CD8-positive, alpha-beta memory T cell (primary cell): ENCODE results near the gene WASF2. TPM values are rescaled to one million over a fixed set of nuclear protein-coding genes. Genes with fewer than 3 reads are reported as not detected.
"Not testable (repeated sequence)": the region's sequence is repeated elsewhere in the genome, so short reads cannot be mapped to it uniquely, and the experiment has no call there.

Experiments
- CTCF ChIA-PET: fragments of 350-600 bp; sonication (Branson Sonifier 250); formaldehyde crosslinking; loops from one replicate; lab custom pipeline; 2021; ENCODE audit warnings: antibody characterized with exemption; lab: Charles Lee
- POLR2A ChIA-PET: fragments of 350-600 bp; sonication (Branson Sonifier 250); formaldehyde crosslinking; loops from one replicate; lab custom pipeline; 2021; ENCODE audit warnings: antibody characterized with exemption; lab: Charles Lee
- DNase-seq, 5 donors: peaks; one replicate each; pipeline versions ENCODE4 v3.0.0 to v3.0.0-alpha.2; 2020 to 2022; ENCODE audit warnings: mixed read lengths in 1 of 5
- H3K27ac ChIP-seq: one replicate; pipeline ENCODE4 v1.7.0; 2013; ENCODE audit warnings: low read depth, mild to moderate bottlenecking, low read length, moderate library complexity
- H3K27me3 ChIP-seq: 2 replicates; pipeline ENCODE4 v1.7.0; 2013; ENCODE audit warnings: low read length, mild to moderate bottlenecking; ENCODE audit not compliant: insufficient read depth, poor library complexity, severe bottlenecking
- H3K36me3 ChIP-seq: 2 replicates; pipeline ENCODE4 v1.7.0; 2013; ENCODE audit warnings: mild to moderate bottlenecking, low read length, moderate library complexity; ENCODE audit not compliant: insufficient read depth
- H3K4me1 ChIP-seq: 2 replicates; pipeline ENCODE4 v1.7.0; 2013; ENCODE audit warnings: mild to moderate bottlenecking, low read length, moderate library complexity; ENCODE audit not compliant: insufficient read depth
- H3K4me3 ChIP-seq: 2 replicates; pipeline ENCODE4 v1.7.0; 2013; ENCODE audit warnings: mild to moderate bottlenecking, low read length
- H3K9me3 ChIP-seq: 2 replicates; pipeline ENCODE4 v1.7.0; 2013; ENCODE audit warnings: mild to moderate bottlenecking, low read length
- H3K27ac Mint-ChIP-seq, 8 donors: one replicate each; pipeline ENCODE4 v1.8.0; 2020 to 2021; ENCODE audit warnings: mixed read lengths in 8 of 8, mild to moderate bottlenecking in 6 of 8, inconsistent platforms in 3 of 8, moderate library complexity in 3 of 8
- H3K27me3 Mint-ChIP-seq, 2 donors: one replicate each; pipeline ENCODE4 v1.8.0; 2020 to 2021; ENCODE audit warnings: mixed read lengths in 2 of 2, mild to moderate bottlenecking in 1 of 2, moderate library complexity in 1 of 2
- H3K36me3 Mint-ChIP-seq, 3 donors: one replicate each; pipeline ENCODE4 v1.8.0; 2020 to 2021; ENCODE audit warnings: mixed read lengths in 3 of 3, inconsistent platforms in 1 of 3, mild to moderate bottlenecking in 1 of 3
- H3K4me1 Mint-ChIP-seq, 3 donors: one replicate each; pipeline ENCODE4 v1.8.0; 2020 to 2021; ENCODE audit warnings: mixed read lengths in 3 of 3, inconsistent platforms in 1 of 3, mild to moderate bottlenecking in 1 of 3
- H3K4me3 Mint-ChIP-seq, 7 donors: one replicate each; pipeline ENCODE4 v1.8.0; 2020 to 2021; ENCODE audit warnings: mixed read lengths in 7 of 7, mild to moderate bottlenecking in 6 of 7, moderate library complexity in 4 of 7, inconsistent platforms in 2 of 7
- H3K9me3 Mint-ChIP-seq, 5 donors: one replicate each; pipeline ENCODE4 v1.8.0; 2020 to 2022; ENCODE audit warnings: mixed read lengths in 5 of 5, mild to moderate bottlenecking in 3 of 5, moderate library complexity in 2 of 5, inconsistent platforms in 1 of 5
- polyA plus RNA-seq: library from polyadenylated mRNA; unstranded; fragments of 300-500 nt; fragmentation: Illumina TruSeq; gene quantifications from one replicate; pipeline ENCODE4 v1.2.3, GENCODE V29; 2021
- total RNA-seq, 2 experiments: library from RNA; stranded (reverse); gene quantifications; one replicate each; pipeline ENCODE4 v1.2.3, GENCODE V29; 2021

Gene WASF2
- total and polyA plus RNA-seq, 3 experiments from 2014 or later: 64.1 to 128 (median 120) TPM

DNA sequence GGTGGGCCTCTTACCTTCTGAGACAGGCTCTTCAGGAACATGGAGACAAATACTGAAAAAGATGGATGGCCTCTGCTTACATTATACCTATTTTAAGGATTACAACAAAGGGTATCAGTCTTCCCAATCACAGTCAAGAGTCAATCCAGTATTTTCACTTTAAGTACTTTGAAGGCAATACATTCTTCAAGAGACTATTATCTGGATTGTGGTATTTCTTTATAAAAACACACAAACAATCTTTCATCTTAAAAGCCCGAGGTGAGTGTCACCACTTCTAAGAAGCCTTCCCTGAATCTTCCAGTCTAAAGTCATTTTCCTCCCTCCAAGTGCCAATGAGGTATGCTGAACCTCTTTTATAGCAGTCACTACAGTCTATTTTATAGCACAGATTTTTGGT is 45.3 kb downstream of the WASF2 start:
- H3K27ac ChIP-seq: no peak overlapping the region
- POLR2A ChIA-PET: no interaction called here
- peaks cover 38 to 62% (median 52%) of the 10 kb centered on the region in 3 donors for H3K4me1 Mint-ChIP-seq

DNA sequence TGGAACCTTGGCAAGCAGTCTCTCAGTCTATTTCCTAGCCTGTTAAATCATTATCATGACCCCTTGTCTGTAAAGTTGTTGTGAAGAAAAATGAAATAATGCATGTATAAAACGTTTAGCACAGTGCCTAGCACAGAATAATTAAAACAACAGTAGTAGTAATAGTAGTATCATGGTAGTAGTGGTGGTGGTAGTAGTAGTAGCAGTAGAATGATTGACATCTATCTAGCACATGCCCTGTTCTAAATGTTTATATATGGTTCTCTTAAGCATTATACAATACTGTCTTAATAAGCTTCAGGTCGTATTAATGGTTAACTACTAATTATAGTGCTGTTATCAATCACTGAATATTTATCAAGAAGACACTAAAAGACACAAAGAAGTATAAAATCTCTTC is 50.8 kb downstream of the WASF2 start:
- H3K4me1 Mint-ChIP-seq: peaks cover 51 to 66% (median 59%) of the 10 kb centered on the region in 3 donors
- DNase-seq: no peak
- Histone ChIP-seq H3K4me3 (no peak overlapping the region), H3K9me3 (no peaks in the 10 kb centered on the region), H3K4me1 (peaks cover 51% of the 10 kb centered on the region), H3K27me3 (no peaks in the 10 kb centered on the region), H3K36me3 (no peaks in the 10 kb centered on the region), H3K27ac (no peak overlapping the region)
- H3K4me3 Mint-ChIP-seq: peak overlapping the region in 1 of 7 donors; percentile 12
- peaks cover 0 to 23% (median 2%) of the 10 kb centered on the region in 3 donors for H3K36me3 Mint-ChIP-seq
- H3K27ac Mint-ChIP-seq: peak overlapping the region; percentile 23 to 81 (median 61)
- ChIA-PET CTCF (interaction anchor here (0.9 to 1.5 kb wide), 2 partner anchors 15 to 129 kb away, joined by 3 read pairs; no protein-coding TSS in a partner anchor), POLR2A (interaction anchor here (0.5 kb wide), 1 partner anchor 266 kb away, joined by 3 read pairs; no protein-coding TSS in a partner anchor)
- H3K9me3 Mint-ChIP-seq: no peaks in the 10 kb centered on the region
- H3K27me3 Mint-ChIP-seq: no peaks in the 10 kb centered on the region

More for the DNA sequence above, 45.3 kb downstream of the WASF2 start:
- Histone ChIP-seq H3K9me3 (no peaks in the 10 kb centered on the region), H3K27me3 (no peaks in the 10 kb centered on the region), H3K36me3 (no peaks in the 10 kb centered on the region), H3K4me1 (peaks cover 27% of the 10 kb centered on the region), H3K4me3 (no peak overlapping the region)
- Mint-ChIP-seq H3K36me3 (peaks cover 0 to 40% (median 8%) of the 10 kb centered on the region in 3 donors), H3K27me3 (no peaks in the 10 kb centered on the region), H3K27ac (peak overlapping the region in 5 of 8 donors; percentile 4 to 77 (median 8)), H3K4me3 (peak overlapping the region in 2 of 7 donors; percentile 12 to 37), H3K9me3 (no peaks in the 10 kb centered on the region)
- CTCF ChIA-PET: interaction anchor here (1.3 kb wide), 1 partner anchor 13 kb away, joined by 3 read pairs; no protein-coding TSS in a partner anchor
- no peak for DNase-seq

DNA sequence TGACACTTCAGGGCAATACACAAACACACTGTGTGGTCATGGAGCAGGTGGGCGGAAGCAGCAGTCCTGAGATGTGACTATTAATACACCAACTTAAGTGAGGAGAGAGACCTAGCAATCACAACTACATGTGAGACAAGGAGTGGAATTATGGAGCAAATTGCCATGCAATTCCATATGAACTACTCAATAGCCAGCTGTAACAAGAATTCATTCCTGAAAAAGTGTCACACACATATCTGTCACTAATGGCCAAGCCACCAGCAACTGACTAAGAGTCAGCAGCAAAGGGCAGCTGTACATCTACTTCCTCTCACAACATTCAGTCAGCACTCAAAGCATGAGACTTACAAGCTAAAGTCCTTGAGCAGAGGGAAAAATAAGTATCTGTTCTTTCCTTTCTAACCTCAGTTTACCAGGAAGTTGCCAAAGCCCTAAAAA is 51.3 kb downstream of the WASF2 start:
- peaks cover 54 to 68% (median 61%) of the 10 kb centered on the region in 3 donors for H3K4me1 Mint-ChIP-seq
- POLR2A ChIA-PET: no interaction called here
- CTCF ChIA-PET: interaction anchor here (1.5 kb wide), 1 partner anchor 130 kb away, joined by 3 read pairs; no protein-coding TSS in a partner anchor

DNA sequence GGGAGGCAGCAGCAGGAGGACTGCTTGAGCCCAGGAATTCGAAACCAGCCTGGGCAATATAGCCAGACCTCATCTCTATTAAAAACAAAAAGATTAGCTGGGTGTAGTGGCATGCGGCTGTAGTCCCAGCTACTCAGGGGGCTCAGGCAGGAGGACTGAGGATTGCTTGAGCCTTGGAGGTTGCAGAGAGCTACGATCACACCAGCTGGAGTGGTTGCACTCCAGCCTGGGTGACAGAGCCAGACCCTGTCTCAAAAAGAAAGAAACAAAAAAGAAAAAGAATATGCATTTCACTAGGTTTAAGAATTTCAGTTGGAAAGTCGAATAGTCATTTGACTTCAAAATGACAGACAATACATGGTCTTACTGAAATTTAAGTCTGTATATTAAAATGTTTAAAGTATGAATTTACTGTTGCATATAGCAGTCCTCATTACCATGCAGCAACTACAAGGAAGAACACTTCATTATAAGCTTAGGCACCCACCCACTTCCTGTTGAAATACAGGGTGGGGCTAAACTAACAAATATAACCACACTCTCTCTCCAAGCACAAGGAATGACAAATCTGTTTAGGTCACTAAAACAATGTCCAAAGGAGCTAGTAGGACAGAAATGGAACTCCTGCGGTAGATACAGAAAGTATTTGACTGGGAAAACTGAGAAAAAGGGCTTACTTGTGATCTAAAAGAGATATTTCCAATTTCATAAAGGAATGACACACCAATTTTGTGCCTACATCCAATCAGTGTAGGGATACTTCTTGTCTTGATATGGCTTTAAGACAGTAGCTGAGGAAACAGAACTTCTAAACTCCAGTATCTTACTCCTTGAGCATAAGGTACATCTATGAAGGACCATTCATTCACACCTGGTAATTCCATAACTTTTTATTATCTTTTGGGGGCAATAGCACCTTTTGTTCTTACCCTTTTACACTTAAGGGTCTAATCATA is 53.5 kb downstream of the WASF2 start:
- no peaks in the 10 kb centered on the region for H3K27me3 Mint-ChIP-seq
- Histone ChIP-seq H3K4me3 (peak overlapping the region; percentile 16), H3K36me3 (no peaks in the 10 kb centered on the region), H3K27ac (no peak overlapping the region), H3K9me3 (no peaks in the 10 kb centered on the region), H3K27me3 (no peaks in the 10 kb centered on the region), H3K4me1 (peaks cover 67% of the 10 kb centered on the region)
- peak overlapping the region; percentile 46 to 92 (median 84) for H3K27ac Mint-ChIP-seq
- CTCF ChIA-PET: interaction anchor here (0.7 to 1.3 kb wide), 7 partner anchors 11 to 227 kb away, joined by 3 to 6 read pairs (median 3); partner anchors contain the start of gene WASF2
- peak overlapping the region; percentile 29 to 85 (median 69) for H3K4me3 Mint-ChIP-seq
- peaks cover 66 to 85% (median 78%) of the 10 kb centered on the region in 3 donors for H3K4me1 Mint-ChIP-seq
- POLR2A ChIA-PET: interaction anchor here (1.0 kb wide), 2 partner anchors 9 to 83 kb away, joined by 3 read pairs; no protein-coding TSS in a partner anchor
- no peaks in the 10 kb centered on the region for H3K9me3 Mint-ChIP-seq
- peak in 2 of 5 donors; percentile 27 to 52 for DNase-seq
- H3K36me3 Mint-ChIP-seq: peaks cover 0 to 20% (median 2%) of the 10 kb centered on the region in 3 donors

More for the DNA sequence above, 51.3 kb downstream of the WASF2 start:
- H3K27ac Mint-ChIP-seq: peak overlapping the region; percentile 28 to 81 (median 52)
- Histone ChIP-seq H3K27ac (no peak overlapping the region), H3K4me1 (peaks cover 54% of the 10 kb centered on the region), H3K36me3 (no peaks in the 10 kb centered on the region), H3K9me3 (no peaks in the 10 kb centered on the region), H3K27me3 (no peaks in the 10 kb centered on the region), H3K4me3 (no peak overlapping the region)
- no peaks in the 10 kb centered on the region for H3K9me3 Mint-ChIP-seq
- H3K27me3 Mint-ChIP-seq: no peaks in the 10 kb centered on the region
- no peak for DNase-seq
- peak overlapping the region in 3 of 7 donors; percentile 0 to 12 (median 4) for H3K4me3 Mint-ChIP-seq
- peaks cover 0 to 20% (median 2%) of the 10 kb centered on the region in 3 donors for H3K36me3 Mint-ChIP-seq

DNA sequence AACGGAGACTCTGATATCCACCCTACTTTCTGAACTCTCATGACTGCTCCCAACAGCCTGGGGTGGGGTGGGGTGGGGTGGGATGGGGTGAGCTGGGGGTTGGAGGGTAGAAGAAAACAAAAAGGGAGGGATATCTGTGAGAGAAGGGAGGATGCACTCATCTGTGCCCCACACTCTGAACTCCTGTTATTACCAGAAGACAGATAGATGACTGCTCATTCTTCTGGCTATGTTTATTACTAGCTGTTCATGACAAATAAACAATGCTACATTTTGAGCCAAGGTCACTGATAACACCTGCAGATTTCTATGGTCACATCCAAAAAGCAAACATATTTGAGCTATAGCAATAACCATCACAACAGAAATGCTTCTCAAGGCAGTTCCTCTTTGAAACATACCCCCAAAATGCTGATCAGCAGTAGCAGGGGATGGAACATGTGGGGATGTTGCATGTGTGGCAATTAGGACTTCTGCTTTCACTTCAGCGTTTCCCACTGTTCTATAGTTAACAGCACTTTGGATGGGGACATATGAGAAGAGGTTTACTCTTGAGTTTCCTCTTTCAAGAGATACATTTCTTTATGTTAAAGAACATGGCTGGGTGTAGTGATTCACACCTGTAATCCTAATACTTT is 54.3 kb downstream of the WASF2 start:
- peak overlapping the region; percentile 16 for H3K4me3 ChIP-seq

DNA sequence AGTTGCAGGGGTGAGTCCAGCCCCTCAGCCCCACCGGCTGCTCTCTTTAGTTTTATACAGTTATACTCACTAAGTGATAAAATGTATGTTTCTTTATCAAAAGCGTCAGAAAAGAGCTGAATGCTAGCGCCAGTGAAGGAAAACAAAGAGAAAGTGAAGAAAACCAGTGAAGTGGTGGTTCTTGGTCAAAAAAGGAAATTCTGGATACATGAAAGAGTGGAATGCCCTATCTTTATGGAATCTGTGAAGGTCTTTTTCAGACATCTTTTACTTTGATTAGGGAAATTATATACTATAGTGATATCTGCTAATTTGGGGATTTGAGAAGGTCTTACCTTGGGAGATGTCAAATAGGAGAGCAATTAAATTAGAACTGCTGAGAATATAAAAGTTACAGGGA is 56.3 kb downstream of the WASF2 start:
- Histone ChIP-seq H3K36me3 (no peaks in the 10 kb centered on the region), H3K27ac (no peak overlapping the region), H3K9me3 (no peaks in the 10 kb centered on the region), H3K27me3 (no peaks in the 10 kb centered on the region), H3K4me3 (no peak overlapping the region), H3K4me1 (peaks cover 89% of the 10 kb centered on the region)
- H3K27ac Mint-ChIP-seq: peak overlapping the region in 6 of 8 donors; percentile 4 to 77 (median 47)
- H3K36me3 Mint-ChIP-seq: peaks cover 0 to 9% (median 3%) of the 10 kb centered on the region in 3 donors
- H3K4me3 Mint-ChIP-seq: peak overlapping the region in 2 of 7 donors; percentile 1 to 10
- no peaks in the 10 kb centered on the region for H3K27me3 Mint-ChIP-seq
- ChIA-PET CTCF (no interaction called here), POLR2A (interaction anchor here (1.0 kb wide), 1 partner anchor 12 kb away, joined by 3 read pairs; no protein-coding TSS in a partner anchor)
- peaks cover 71 to 91% (median 89%) of the 10 kb centered on the region in 3 donors for H3K4me1 Mint-ChIP-seq
- no peak for DNase-seq
- H3K9me3 Mint-ChIP-seq: no peaks in the 10 kb centered on the region

More for the DNA sequence above, 54.3 kb downstream of the WASF2 start:
- Histone ChIP-seq H3K4me1 (peaks cover 75% of the 10 kb centered on the region), H3K27ac (no peak overlapping the region), H3K9me3 (no peaks in the 10 kb centered on the region), H3K27me3 (no peaks in the 10 kb centered on the region), H3K36me3 (no peaks in the 10 kb centered on the region)
- no peaks in the 10 kb centered on the region for H3K27me3 Mint-ChIP-seq
- ChIA-PET CTCF (interaction anchor here (0.7 to 1.3 kb wide), 6 partner anchors 12 to 173 kb away, joined by 3 to 6 read pairs (median 3); partner anchors contain the start of gene WASF2), POLR2A (interaction anchor here (1.0 kb wide), 1 partner anchor 84 kb away, joined by 3 read pairs; no protein-coding TSS in a partner anchor)
- peaks cover 74 to 93% (median 86%) of the 10 kb centered on the region in 3 donors for H3K4me1 Mint-ChIP-seq
- DNase-seq: no peak
- peak overlapping the region; percentile 46 to 92 (median 84) for H3K27ac Mint-ChIP-seq
- H3K4me3 Mint-ChIP-seq: peak overlapping the region; percentile 29 to 85 (median 69)
- H3K36me3 Mint-ChIP-seq: peaks cover 0 to 17% (median 2%) of the 10 kb centered on the region in 3 donors
- H3K9me3 Mint-ChIP-seq: no peaks in the 10 kb centered on the region

DNA sequence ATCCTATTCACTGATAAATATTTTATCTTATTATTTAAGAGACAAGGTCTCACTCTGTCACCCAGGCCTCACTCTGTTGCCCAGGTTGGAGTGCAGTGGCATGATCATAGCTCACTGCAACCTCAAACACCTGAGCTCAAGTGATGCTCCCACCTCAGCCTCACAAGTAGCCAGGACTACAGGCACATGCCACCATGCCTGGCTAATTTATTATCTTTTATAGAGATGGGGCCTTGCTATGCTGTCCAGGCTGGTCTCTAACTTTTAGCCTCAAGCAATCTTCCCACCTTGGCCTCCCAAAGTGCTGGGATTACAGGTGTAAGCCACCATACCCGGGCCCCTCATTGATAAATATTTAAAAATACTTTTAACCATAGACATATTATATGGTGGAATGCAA is 57.2 kb downstream of the WASF2 start:
- CTCF ChIA-PET, H3K36me3 ChIP-seq, H3K27me3 ChIP-seq, H3K9me3 Mint-ChIP-seq, DNase-seq, H3K9me3 ChIP-seq, H3K27me3 Mint-ChIP-seq, POLR2A ChIA-PET, H3K4me3 ChIP-seq, H3K27ac ChIP-seq: not testable (repeated sequence)
- Mint-ChIP-seq H3K36me3 (peaks cover 0 to 16% (median 4%) of the 10 kb centered on the region in 3 donors), H3K4me1 (peaks cover 67 to 91% (median 89%) of the 10 kb centered on the region in 3 donors), H3K4me3 (peak overlapping the region in 1 of 7 donors; percentile 40), H3K27ac (peak overlapping the region in 2 of 8 donors; percentile 15 to 51)
- peaks cover 89% of the 10 kb centered on the region for H3K4me1 ChIP-seq
